ENCODE measurements around the gene PDE6A.

DNA sequence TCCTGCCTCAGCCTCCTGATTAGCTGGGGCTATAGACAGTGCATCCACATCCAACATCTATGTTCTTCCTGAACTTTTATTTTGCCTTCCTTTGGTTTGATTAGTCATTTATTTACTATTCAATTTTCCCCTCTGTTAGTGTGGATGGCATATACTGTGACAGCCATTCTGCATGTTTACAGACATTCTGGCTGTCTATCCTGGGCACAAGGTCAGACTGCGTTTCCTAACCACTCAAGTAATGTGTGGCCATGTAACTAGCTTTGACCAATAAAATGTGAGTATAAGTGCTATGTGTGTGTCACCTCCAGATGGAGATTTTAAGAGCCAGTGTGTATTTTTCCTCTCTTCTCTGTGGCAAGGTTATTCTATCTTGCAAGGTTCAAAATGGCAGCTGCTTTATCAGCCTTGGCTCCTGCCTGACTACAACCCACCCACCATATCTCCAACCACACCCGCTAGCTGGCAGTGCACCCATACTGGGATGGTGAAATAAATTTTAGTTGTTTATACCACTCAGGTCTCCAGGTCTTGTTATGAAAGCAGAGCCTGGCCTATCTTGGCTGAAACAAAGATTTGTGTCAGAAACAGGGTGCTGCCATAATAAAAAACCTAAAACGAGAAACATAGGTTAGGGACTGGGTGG lies 32.2 kb downstream of the PDE6A start:
- TF ChIP-seq, protein P1, sequence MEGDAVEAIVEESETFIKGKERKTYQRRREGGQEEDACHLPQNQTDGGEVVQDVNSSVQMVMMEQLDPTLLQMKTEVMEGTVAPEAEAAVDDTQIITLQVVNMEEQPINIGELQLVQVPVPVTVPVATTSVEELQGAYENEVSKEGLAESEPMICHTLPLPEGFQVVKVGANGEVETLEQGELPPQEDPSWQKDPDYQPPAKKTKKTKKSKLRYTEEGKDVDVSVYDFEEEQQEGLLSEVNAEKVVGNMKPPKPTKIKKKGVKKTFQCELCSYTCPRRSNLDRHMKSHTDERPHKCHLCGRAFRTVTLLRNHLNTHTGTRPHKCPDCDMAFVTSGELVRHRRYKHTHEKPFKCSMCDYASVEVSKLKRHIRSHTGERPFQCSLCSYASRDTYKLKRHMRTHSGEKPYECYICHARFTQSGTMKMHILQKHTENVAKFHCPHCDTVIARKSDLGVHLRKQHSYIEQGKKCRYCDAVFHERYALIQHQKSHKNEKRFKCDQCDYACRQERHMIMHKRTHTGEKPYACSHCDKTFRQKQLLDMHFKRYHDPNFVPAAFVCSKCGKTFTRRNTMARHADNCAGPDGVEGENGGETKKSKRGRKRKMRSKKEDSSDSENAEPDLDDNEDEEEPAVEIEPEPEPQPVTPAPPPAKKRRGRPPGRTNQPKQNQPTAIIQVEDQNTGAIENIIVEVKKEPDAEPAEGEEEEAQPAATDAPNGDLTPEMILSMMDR (IDR thresholded peaks at IDR 0.05; ENCODE audit: insufficient read depth, low read depth, low read length) = no peak
- TF ChIP-seq EZH2 (IDR thresholded peaks at IDR 0.05; ENCODE audit: insufficient read depth, low read length) = no peak
